ENCODE data around the gene ZCWPW1. TPM values are rescaled to one million over a fixed set of nuclear protein-coding genes. Genes with fewer than 3 reads are reported as not detected.

ZCWPW1 gene
- total and polyA plus RNA-seq, 2 of the 8 experiments (the other 6 are each of a cell fraction or from before 2014, with no cell fraction given): 0.51 to 1.4 TPM

DNA sequence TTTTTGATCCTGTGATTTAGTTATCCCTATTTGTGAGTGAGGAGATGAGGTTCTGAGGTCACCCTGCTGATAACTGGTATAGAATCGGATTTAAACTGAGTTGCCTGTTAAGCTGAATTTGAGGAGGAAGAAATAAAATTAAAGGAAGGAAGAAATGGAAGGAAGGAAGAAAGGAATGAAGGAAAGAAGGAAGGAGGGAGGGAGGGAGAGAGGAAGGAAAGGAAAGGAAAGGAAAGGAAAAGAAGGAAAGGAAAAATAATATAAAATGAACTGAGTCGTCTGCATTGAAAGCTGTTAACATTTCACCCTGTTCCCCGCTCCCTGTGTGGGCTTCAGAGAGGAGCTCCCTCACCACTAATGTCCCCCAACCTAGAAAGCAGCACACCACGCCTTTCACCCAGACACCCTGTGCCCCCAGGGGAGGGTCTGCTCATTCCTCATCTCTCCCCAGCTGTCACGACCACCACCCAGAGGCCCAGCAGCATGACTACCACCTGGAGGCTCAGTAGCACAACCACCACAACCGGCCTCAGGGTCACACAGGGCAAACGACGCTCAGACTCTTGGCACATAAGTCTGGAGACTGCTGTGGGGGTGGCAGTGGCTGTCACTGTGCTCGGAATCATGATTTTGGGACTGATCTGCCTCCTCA is 38.9 kb downstream of the ZCWPW1 start (continued):
- TF ChIP-seq, protein P1, sequence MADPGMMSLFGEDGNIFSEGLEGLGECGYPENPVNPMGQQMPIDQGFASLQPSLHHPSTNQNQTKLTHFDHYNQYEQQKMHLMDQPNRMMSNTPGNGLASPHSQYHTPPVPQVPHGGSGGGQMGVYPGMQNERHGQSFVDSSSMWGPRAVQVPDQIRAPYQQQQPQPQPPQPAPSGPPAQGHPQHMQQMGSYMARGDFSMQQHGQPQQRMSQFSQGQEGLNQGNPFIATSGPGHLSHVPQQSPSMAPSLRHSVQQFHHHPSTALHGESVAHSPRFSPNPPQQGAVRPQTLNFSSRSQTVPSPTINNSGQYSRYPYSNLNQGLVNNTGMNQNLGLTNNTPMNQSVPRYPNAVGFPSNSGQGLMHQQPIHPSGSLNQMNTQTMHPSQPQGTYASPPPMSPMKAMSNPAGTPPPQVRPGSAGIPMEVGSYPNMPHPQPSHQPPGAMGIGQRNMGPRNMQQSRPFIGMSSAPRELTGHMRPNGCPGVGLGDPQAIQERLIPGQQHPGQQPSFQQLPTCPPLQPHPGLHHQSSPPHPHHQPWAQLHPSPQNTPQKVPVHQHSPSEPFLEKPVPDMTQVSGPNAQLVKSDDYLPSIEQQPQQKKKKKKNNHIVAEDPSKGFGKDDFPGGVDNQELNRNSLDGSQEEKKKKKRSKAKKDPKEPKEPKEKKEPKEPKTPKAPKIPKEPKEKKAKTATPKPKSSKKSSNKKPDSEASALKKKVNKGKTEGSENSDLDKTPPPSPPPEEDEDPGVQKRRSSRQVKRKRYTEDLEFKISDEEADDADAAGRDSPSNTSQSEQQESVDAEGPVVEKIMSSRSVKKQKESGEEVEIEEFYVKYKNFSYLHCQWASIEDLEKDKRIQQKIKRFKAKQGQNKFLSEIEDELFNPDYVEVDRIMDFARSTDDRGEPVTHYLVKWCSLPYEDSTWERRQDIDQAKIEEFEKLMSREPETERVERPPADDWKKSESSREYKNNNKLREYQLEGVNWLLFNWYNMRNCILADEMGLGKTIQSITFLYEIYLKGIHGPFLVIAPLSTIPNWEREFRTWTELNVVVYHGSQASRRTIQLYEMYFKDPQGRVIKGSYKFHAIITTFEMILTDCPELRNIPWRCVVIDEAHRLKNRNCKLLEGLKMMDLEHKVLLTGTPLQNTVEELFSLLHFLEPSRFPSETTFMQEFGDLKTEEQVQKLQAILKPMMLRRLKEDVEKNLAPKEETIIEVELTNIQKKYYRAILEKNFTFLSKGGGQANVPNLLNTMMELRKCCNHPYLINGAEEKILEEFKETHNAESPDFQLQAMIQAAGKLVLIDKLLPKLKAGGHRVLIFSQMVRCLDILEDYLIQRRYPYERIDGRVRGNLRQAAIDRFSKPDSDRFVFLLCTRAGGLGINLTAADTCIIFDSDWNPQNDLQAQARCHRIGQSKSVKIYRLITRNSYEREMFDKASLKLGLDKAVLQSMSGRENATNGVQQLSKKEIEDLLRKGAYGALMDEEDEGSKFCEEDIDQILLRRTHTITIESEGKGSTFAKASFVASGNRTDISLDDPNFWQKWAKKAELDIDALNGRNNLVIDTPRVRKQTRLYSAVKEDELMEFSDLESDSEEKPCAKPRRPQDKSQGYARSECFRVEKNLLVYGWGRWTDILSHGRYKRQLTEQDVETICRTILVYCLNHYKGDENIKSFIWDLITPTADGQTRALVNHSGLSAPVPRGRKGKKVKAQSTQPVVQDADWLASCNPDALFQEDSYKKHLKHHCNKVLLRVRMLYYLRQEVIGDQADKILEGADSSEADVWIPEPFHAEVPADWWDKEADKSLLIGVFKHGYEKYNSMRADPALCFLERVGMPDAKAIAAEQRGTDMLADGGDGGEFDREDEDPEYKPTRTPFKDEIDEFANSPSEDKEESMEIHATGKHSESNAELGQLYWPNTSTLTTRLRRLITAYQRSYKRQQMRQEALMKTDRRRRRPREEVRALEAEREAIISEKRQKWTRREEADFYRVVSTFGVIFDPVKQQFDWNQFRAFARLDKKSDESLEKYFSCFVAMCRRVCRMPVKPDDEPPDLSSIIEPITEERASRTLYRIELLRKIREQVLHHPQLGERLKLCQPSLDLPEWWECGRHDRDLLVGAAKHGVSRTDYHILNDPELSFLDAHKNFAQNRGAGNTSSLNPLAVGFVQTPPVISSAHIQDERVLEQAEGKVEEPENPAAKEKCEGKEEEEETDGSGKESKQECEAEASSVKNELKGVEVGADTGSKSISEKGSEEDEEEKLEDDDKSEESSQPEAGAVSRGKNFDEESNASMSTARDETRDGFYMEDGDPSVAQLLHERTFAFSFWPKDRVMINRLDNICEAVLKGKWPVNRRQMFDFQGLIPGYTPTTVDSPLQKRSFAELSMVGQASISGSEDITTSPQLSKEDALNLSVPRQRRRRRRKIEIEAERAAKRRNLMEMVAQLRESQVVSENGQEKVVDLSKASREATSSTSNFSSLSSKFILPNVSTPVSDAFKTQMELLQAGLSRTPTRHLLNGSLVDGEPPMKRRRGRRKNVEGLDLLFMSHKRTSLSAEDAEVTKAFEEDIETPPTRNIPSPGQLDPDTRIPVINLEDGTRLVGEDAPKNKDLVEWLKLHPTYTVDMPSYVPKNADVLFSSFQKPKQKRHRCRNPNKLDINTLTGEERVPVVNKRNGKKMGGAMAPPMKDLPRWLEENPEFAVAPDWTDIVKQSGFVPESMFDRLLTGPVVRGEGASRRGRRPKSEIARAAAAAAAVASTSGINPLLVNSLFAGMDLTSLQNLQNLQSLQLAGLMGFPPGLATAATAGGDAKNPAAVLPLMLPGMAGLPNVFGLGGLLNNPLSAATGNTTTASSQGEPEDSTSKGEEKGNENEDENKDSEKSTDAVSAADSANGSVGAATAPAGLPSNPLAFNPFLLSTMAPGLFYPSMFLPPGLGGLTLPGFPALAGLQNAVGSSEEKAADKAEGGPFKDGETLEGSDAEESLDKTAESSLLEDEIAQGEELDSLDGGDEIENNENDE (IDR thresholded peaks at IDR 0.05; ENCODE audit: insufficient replicate concordance, low read length): no peak
